Muscle of leg (tissue), 11 donors: ENCODE measurements around the gene BHLHA15. TPM values are rescaled to one million over a fixed set of nuclear protein-coding genes. Genes with fewer than 3 reads are reported as not detected.

Source experiments
- DNase-seq: peaks from one replicate; pipeline ENCODE4 v3.0.0; 2013
- H3K27ac ChIP-seq: one replicate; pipeline ENCODE4 v1.5.1; 2013; ENCODE audit warnings: mild to moderate bottlenecking, low read length, control low read depth
- H3K27me3 ChIP-seq: one replicate; pipeline ENCODE4 v1.6.1; 2013; ENCODE audit warnings: low read length; ENCODE audit not compliant: control insufficient read depth, insufficient read depth
- H3K36me3 ChIP-seq: one replicate; pipeline ENCODE4 v1.6.1; 2013; ENCODE audit warnings: low read length; ENCODE audit not compliant: control insufficient read depth, insufficient read depth
- H3K4me1 ChIP-seq: one replicate; pipeline ENCODE4 v1.6.1; 2013; ENCODE audit warnings: low read length; ENCODE audit not compliant: control insufficient read depth, insufficient read depth
- H3K4me3 ChIP-seq: one replicate; pipeline ENCODE4 v1.5.1; 2013; ENCODE audit warnings: low read length, control low read depth
- H3K9me3 ChIP-seq: replicated peaks from 2 replicates; pipeline ENCODE4 v1.6.1; 2013; ENCODE audit warnings: low read depth, low read length; ENCODE audit not compliant: control insufficient read depth
- WGBS: methylation state at CpG from one replicate; pipeline ENCODE4 v1.1.5; 2013; ENCODE audit warnings: missing lambda C conversion rate; ENCODE audit not compliant: insufficient coverage; 5-methylcytosine and 5-hydroxymethylcytosine counted together
- polyA plus RNA-seq, 8 donors: library from polyadenylated mRNA; unstranded; fragments of 120-200 nt; gene quantifications; one replicate each; pipeline versions ENCODE4 v1.2.1 to v1.2.3, GENCODE V29; 2013; ENCODE audit warnings: inconsistent platforms in 1 of 8, low replicate concordance in 1 of 8; ENCODE audit not compliant: insufficient read length in 8 of 8, insufficient read depth in 1 of 8
- total RNA-seq: library from RNA; stranded (reverse); fragments of 120-200 nt; gene quantifications from one replicate; pipeline ENCODE4 v1.2.4, GENCODE V29; 2013

Gene BHLHA15
- total and polyA plus RNA-seq, 9 donors, result 0.26 to 1.0 (median 0.41) TPM

DNA sequence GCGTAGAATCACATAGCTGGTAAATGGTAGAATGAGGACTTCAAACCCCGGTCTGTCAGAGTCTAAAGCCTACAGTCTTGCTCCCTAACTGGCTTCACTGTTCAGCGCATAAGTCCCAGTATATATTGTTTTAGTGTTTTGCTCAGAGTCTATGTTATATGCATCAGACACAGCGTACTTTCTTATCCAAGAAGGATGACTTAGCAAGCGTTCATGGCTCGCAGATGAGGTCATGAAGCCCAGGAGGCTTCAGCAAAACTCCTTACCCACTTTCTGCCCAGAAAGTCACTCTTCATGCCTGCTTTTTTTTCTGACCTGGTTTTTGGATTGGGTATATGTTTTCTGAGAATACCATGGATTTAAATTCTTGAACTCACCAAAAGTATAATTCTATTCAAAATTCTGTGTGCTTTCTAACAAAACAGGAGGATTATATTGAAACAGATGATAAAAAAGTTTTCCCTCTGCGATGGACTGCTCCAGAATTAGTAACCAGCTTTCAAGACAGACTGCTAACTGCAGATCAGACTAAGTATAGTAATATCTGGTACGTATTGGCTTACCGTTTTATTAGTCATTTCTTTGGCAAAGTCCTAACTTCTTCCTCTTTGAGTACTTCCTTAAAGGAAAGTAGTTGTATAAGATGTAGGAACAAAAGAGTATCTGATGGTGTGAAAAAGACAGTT lies 24.6 kb upstream of the BHLHA15 start:
- Histone ChIP-seq H3K27ac (peak overlapping the region; percentile 7), H3K9me3 (no peaks in the 10 kb centered on the region), H3K36me3 (peaks cover 22% of the 10 kb centered on the region), H3K4me1 (no peaks in the 10 kb centered on the region), H3K4me3 (no peak overlapping the region), H3K27me3 (no peaks in the 10 kb centered on the region)
- 64% methylated on average over 3 of the region's 9 CpGs for WGBS
- DNase-seq, result peak; percentile 48

DNA sequence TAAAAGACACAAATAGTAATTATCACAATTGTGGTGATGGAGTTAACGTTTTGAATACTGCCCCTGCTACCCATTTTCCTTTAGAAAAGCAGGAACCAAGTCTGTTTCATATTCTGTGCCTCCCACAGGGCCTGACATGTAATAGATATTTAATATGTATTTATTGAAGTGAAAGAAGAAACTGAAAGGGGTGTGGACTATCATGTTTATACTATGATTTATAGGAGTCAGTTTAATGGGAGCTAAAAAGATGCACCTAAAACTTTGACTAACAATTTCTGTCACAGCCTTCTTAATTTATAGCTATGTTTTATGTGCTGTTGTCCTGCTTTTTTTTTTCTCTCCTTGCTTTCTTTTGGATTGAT lies 24.1 kb upstream of the BHLHA15 start:
- WGBS, result no CpG with 5 or more reads among the region's 1 CpG
- Histone ChIP-seq H3K4me1 (no peaks in the 10 kb centered on the region), H3K9me3 (no peaks in the 10 kb centered on the region), H3K36me3 (peaks cover 28% of the 10 kb centered on the region), H3K27ac (no peak overlapping the region), H3K27me3 (no peaks in the 10 kb centered on the region), H3K4me3 (no peak overlapping the region)
- DNase-seq, result no peak

DNA sequence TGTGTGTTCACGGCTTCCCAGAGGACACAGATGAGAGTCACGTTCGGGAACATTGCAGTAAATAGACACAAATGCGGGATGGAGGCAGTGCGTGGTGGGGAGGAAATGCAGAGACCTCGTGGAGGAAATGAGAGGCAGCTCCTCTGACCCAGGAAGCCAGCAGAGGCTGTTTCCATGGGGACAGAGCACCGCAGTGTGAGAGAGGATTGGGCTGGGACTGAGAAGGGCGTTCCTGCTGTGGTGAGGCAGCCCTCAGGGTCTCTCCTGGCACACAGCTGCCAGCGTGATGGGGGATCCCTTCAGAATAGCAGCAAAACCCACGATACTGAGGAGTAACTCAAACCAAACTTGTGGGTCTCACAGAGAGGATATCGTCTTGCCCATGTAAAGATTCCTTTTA lies 21.7 kb upstream of the BHLHA15 start:
- Histone ChIP-seq H3K9me3 (no peaks in the 10 kb centered on the region), H3K4me3 (no peak overlapping the region), H3K4me1 (no peaks in the 10 kb centered on the region), H3K27me3 (no peaks in the 10 kb centered on the region), H3K27ac (no peak overlapping the region), H3K36me3 (peaks cover 50% of the 10 kb centered on the region)
- DNase-seq, result no peak
- WGBS, result 85% methylated on average over 8 of the region's 11 CpGs

DNA sequence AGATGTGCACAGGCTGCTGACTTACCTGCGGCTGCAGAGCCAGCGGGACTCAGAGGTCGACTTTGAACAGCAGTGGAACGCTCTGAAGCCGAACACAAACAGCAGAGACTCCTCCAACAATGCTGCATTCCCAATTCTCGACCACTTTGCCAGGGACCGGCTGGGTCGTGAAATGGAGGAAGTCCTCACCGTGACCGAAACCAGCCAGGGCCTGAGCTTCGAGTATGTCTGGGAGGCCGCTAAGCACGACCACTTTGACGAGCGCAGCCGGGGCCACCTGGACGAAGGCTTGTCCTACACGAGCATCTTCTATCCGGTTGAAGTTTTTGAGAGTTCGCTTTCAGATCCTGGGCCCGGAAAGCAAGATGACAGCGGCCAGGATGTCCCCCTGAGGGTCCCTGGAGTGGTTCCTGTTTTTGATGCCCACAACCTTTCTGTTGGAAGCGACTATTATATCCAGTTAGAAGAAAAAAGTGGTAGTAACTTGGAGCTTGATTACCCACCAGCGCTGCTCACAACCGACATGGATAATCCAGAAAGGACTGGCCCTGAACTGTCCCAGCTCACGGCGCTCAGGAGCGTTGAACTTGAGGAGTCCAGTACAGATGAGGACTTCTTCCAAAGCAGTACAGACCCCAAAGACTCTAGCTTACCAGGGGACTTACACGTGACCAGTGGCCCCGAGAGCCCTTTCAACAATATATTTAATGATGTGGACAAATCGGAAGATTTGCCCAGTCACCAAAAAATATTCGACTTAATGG lies 19.4 kb upstream of the BHLHA15 start:
- no peaks in the 10 kb centered on the region for H3K4me1 ChIP-seq
- peaks cover 64% of the 10 kb centered on the region for H3K36me3 ChIP-seq
- WGBS, result 98% methylated on average over 24 of the region's 32 CpGs
- H3K27ac ChIP-seq, result no peak overlapping the region
- DNase-seq, result no peak
- no peaks in the 10 kb centered on the region for H3K27me3 ChIP-seq
- H3K4me3 ChIP-seq, result no peak overlapping the region
- no peaks in the 10 kb centered on the region for H3K9me3 ChIP-seq

DNA sequence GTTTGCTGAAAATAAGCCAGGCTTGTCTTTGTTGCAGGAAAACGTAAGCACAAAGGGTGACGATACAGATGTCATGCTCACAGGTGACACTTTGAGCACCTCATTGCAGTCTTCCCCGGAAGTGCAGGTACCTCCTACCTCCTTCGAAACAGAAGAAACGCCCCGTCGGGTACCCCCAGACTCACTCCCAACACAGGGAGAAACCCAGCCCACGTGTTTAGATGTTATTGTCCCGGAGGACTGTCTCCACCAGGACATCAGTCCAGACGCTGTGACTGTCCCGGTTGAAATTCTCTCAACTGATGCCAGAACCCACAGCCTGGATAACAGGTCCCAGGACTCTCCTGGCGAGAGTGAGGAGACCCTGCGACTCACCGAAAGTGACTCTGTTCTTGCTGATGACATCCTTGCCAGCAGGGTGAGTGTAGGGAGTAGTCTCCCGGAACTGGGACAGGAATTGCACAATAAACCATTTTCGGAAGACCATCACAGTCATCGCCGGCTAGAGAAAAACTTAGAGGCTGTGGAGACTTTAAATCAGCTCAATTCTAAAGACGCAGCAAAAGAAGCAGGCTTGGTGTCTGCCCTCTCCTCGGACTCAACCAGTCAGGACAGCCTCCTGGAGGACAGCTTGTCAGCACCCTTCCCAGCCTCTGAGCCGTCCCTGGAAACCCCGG lies 18.3 kb upstream of the BHLHA15 start:
- WGBS, result 93% methylated on average over 22 of the region's 22 CpGs
- Histone ChIP-seq H3K9me3 (no peaks in the 10 kb centered on the region), H3K27ac (no peak overlapping the region), H3K36me3 (peaks cover 59% of the 10 kb centered on the region), H3K27me3 (no peaks in the 10 kb centered on the region), H3K4me3 (no peak overlapping the region), H3K4me1 (no peaks in the 10 kb centered on the region)
- DNase-seq, result no peak

DNA sequence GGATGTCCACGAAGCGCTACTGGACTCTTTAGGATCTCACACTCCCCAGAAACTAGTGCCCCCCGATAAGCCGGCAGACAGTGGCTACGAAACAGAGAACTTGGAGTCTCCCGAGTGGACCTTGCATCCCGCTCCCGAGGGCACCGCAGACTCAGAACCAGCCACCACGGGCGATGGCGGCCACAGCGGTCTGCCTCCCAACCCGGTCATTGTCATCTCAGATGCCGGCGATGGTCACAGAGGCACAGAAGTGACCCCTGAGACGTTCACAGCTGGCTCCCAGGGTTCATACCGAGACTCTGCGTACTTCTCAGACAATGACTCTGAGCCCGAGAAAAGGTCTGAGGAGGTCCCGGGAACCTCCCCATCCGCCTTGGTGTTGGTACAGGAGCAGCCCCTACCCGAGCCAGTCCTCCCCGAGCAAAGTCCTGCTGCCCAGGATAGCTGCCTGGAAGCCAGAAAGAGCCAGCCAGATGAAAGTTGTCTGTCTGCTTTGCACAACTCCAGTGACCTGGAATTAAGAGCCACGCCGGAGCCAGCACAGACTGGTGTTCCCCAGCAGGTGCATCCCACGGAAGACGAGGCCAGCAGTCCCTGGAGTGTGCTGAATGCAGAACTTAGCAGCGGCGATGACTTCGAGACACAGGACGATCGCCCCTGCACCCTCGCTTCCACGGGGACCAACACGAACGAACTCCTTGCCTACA lies 17.6 kb upstream of the BHLHA15 start:
- no peak for DNase-seq
- no peaks in the 10 kb centered on the region for H3K4me1 ChIP-seq
- H3K27me3 ChIP-seq, result no peaks in the 10 kb centered on the region
- H3K4me3 ChIP-seq, result no peak overlapping the region
- peaks cover 57% of the 10 kb centered on the region for H3K36me3 ChIP-seq
- H3K9me3 ChIP-seq, result peaks cover 3% of the 10 kb centered on the region
- no peak overlapping the region for H3K27ac ChIP-seq
- 96% methylated on average over 37 of the region's 37 CpGs for WGBS

DNA sequence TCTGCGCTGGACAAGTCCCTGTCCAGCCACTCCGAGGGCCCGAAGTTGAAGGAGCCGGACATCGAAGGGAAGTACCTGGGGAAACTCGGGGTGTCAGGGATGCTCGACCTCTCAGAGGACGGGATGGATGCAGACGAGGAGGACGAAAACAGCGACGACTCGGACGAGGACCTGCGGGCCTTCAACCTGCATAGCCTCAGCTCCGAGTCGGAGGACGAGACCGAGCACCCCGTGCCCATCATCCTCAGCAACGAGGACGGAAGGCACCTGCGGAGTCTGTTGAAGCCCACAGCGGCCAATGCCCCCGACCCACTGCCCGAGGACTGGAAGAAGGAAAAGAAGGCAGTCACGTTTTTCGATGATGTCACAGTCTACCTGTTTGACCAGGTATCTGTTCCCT lies 17.1 kb upstream of the BHLHA15 start:
- Histone ChIP-seq H3K4me3 (no peak overlapping the region), H3K27me3 (no peaks in the 10 kb centered on the region), H3K36me3 (peaks cover 53% of the 10 kb centered on the region), H3K27ac (no peak overlapping the region), H3K9me3 (peaks cover 5% of the 10 kb centered on the region), H3K4me1 (no peaks in the 10 kb centered on the region)
- WGBS, result 96% methylated on average over 23 of the region's 28 CpGs
- no peak for DNase-seq

DNA sequence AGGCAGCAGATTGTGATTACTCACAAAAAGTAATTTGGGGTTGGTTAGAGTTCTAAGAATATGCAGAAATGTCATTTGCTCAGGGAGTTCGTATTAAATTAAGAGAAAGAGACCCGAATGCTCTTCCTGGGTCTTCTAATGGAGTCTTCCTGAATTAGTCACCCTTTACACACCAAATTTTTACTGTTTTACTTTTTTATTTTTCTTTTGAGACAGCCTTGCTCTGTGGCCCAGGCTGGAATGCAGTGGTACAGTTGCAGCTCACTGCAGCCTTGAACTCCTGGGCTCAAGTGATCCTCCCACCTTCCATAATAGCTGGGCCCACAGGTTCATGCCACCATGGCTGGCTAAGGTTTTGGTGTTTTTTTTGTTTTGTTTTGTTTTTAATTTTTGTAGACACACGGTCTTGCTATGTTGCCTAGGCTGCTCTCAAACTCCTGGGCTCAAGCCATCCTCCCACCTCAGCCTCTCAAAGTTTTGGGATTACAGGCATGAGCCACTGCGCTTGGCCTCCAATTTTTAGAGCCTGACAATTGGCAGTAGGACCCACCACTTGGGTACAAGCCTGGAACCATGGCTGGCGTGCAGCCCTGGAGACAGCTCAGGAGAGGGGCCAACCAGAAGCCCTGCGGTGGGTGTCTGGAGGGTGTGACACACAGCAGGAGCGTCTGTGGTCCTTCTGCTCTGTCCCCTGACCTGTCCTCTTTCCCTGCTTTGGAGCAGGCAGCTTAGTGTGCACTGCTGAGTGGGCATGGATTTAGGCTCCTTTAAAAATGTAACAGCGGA lies 16.4 kb upstream of the BHLHA15 start:
- WGBS, result 92% methylated on average over 3 of the region's 8 CpGs
- no peaks in the 10 kb centered on the region for H3K27me3 ChIP-seq
- H3K4me1 ChIP-seq, result no peaks in the 10 kb centered on the region
- peaks cover 5% of the 10 kb centered on the region for H3K9me3 ChIP-seq
- H3K27ac ChIP-seq, result no peak overlapping the region
- DNase-seq, result no peak
- peaks cover 49% of the 10 kb centered on the region for H3K36me3 ChIP-seq
- H3K4me3 ChIP-seq, result no peak overlapping the region

DNA sequence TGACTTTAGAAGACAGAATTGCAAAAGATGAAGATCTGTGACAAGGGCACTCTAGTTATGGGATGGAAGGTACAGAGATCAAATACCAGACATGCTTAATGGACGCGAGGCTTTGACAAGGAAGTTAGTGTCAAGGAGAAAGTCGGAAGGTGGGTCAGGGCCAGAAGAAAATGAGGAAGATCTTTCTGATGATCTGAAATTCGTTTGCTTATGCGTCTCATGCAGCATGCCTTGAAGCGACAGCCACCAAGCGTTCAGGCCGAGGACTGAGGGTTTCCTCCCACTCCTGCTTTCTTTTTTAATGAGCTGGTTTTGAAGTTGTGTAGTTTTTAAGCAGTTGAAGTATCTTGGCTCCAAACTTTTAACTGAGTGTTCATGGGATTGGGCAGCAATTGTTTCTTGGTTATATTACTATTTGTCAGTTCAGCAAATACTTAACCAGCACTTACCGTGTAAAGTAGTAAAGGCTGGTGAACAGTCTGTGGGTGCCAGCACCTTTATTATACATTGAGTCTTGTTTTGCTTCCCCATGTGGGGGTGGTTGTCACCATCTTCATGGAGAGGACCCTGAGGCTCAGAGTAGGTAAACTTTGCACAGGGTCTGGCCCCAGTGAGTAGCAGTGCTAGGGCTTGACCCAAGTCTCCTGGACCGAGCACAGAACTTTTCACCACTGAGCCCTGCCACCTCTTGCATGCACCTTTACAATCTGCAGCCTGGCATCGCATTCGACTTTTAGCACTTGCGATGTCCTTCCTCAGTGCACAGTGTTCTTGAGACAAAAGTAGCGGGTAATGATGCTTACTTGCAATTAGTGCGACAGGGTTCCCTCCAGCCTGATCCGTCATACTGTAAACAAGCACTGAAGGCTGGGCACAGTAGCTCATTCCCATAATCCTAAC lies 14.3 kb upstream of the BHLHA15 start:
- WGBS, result 88% methylated on average over 11 of the region's 16 CpGs
- H3K27me3 ChIP-seq, result no peaks in the 10 kb centered on the region
- no peak overlapping the region for H3K4me3 ChIP-seq
- peaks cover 5% of the 10 kb centered on the region for H3K9me3 ChIP-seq
- DNase-seq, result no peak
- H3K4me1 ChIP-seq, result no peaks in the 10 kb centered on the region
- H3K36me3 ChIP-seq, result peaks cover 38% of the 10 kb centered on the region
- H3K27ac ChIP-seq, result no peak overlapping the region
